Pancreas (tissue), 10 donors: ENCODE measurements around the gene STAG1. TPM values are rescaled to one million over a fixed set of nuclear protein-coding genes. Genes with fewer than 3 reads are reported as not detected.

Source experiments
- ATAC-seq, 4 donors: fragments of 200-7000 bp; cut with Tn5 transposase; one replicate each; pipeline versions ENCODE4 v1.8.0 to v1.9.1; 2020; ENCODE audit warnings: mild to moderate bottlenecking in 4 of 4, moderate library complexity in 4 of 4
- DNase-seq, 6 donors: peaks; one replicate each; pipeline ENCODE4 v3.0.0-alpha.2; 2020
- FAIRE-seq: peaks from 2 replicates; lab custom pipeline; 2012; peaks lifted over from hg19 to GRCh38; lab: Jason Lieb, UNC
- H3K27ac ChIP-seq, 4 donors: fragments of 200-600 bp; sonication (generic); 1 replicate in 3 of 4; 2 replicates in 1 of 4; pipeline versions ENCODE4 v1.5.0 to v1.8.0; 2020
- H3K27me3 ChIP-seq, 4 donors: fragments of 200-600 bp; one replicate each; pipeline ENCODE4 v1.8.0; 2021
- H3K36me3 ChIP-seq, 3 donors: fragments of 200-600 bp; sonication (generic) in 1 of 3; one replicate each; pipeline versions ENCODE4 v1.5.0 to v1.8.0; 2020 to 2021
- H3K4me1 ChIP-seq, 3 donors: fragments of 200-600 bp; one replicate each; pipeline ENCODE4 v1.8.0; 2021
- H3K4me3 ChIP-seq, 4 donors: fragments of 200-600 bp; sonication (generic) in 2 of 4; one replicate each; pipeline versions ENCODE4 v1.5.0 to v1.8.0; 2020 to 2021
- H3K9me3 ChIP-seq, 4 donors: fragments of 200-600 bp; one replicate each; pipeline ENCODE4 v1.8.0; 2021
- WGBS, 2 donors: extraction: QIAGEN DNeasy Blood & Tissue Kit; methylation state at CpG; one replicate each; pipeline ENCODE4 v1.1.7; 2013; 5-methylcytosine and 5-hydroxymethylcytosine counted together
- intact Hi-C, 3 donors: fragments of 100-400 bp; cut with DNase I; formaldehyde crosslinking; loops; one replicate each; pipeline versions ENCODE4 v1.11.1 to v1.14.2; 2022
- polyA plus RNA-seq, 2 donors: library from polyadenylated mRNA; stranded (reverse); fragments of 200-250 nt; gene quantifications; one replicate each; pipeline ENCODE4 v1.2.3, GENCODE V29; 2013
- total RNA-seq, 6 donors: library from RNA; stranded (reverse); fragmentation: NEBNext Ultra II Directional in 4 of 6; extraction: Animal tissue kit (Norgen Biotek cat#: 25700) in 4 of 6; gene quantifications; one replicate each; pipeline versions ENCODE4 v1.2.1 to v1.2.4, GENCODE V29; 2021 to 2023
- TF ChIP-seq, protein P1 (sequence below), 4 donors: fragments of 200-600 bp; sonication (generic) in 3 of 4; IDR thresholded peaks; one replicate each; pipeline versions ENCODE4 v1.5.0 to v1.8.0; 2021; ENCODE audit warnings: antibody characterized with exemption in 4 of 4
- donor health status: healthy with polysubstance abuse.
- donor health status: DM: no; HTN: no; CAD: no; lungs with moderate emphysema.
- donor health status: DM: no; HTN: no; CAD: no.
- donor health status: control.
- donor health status: control.
- donor health status: Bipolar disorder and iron deficiency.
- donor health status: DM: yes; HTN: yes; CAD: no.
- donor health status: DM: no; HTN: no; CAD: no.
- donor health status: DM: no; HTN: no; CAD: no.
- donor health status: DM: yes; HTN: yes; CAD: no.

Gene STAG1
- total and polyA plus RNA-seq, 8 donors, result 6.8 to 24.1 (median 18.6) TPM

DNA sequence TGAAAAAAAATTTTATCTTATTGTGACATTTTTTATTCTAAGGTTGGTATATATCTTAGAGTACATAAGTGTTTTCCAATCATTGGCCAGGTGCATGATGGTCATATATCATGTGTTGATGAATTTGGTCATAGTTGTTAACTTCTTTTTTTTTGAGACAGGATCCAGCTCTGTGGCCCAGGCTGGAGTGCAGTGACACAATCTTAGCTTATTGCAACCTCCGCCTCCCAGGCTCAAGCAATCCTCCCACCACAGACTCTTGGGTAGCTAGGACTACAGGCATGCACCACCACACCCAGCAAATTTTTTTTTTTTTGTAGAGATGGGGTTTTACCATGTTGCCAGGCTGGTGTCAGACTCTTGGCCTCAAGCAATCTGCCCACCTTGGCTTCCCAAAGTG is 458.0 kb downstream of the STAG1 start:
- Histone ChIP-seq H3K4me3 (no peak overlapping the region), H3K9me3 (no peaks in the 10 kb centered on the region), H3K27me3 (no peaks in the 10 kb centered on the region), H3K27ac (no peak overlapping the region), H3K36me3 (no peaks in the 10 kb centered on the region), H3K4me1 (peaks cover 0 to 4% (median 3%) of the 10 kb centered on the region in 3 donors)
- no peak for FAIRE-seq
- TF ChIP-seq, protein P1, sequence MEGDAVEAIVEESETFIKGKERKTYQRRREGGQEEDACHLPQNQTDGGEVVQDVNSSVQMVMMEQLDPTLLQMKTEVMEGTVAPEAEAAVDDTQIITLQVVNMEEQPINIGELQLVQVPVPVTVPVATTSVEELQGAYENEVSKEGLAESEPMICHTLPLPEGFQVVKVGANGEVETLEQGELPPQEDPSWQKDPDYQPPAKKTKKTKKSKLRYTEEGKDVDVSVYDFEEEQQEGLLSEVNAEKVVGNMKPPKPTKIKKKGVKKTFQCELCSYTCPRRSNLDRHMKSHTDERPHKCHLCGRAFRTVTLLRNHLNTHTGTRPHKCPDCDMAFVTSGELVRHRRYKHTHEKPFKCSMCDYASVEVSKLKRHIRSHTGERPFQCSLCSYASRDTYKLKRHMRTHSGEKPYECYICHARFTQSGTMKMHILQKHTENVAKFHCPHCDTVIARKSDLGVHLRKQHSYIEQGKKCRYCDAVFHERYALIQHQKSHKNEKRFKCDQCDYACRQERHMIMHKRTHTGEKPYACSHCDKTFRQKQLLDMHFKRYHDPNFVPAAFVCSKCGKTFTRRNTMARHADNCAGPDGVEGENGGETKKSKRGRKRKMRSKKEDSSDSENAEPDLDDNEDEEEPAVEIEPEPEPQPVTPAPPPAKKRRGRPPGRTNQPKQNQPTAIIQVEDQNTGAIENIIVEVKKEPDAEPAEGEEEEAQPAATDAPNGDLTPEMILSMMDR (IDR thresholded peaks at IDR 0.05), result no peak
- DNase-seq, result no peak
- WGBS, 2 donors, result 94 to 95% methylated on average over 1 of the region's 1 CpG
- intact Hi-C loops, result no loop called here
- no peak for ATAC-seq

DNA sequence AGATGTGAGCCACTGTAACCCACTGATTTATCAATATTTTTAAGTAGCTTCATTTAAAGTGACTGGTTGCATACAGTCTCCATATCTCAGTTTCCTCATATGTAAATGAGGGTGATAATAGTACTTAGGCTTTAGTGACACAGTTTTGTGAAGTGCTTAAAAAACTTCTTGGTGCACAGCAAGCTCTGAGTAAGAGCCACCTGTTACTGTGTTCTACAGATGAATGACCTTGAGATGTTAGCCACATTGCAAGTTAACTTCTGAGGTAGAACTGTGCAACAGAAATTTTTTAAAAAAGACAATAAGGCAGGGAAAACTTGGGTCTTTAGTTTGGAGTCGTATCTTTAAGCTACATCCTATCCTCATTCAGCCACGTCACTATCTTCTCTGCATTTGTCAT is 458.9 kb downstream of the STAG1 start:
- no peak overlapping the region for H3K27ac ChIP-seq
- H3K27me3 ChIP-seq, result no peaks in the 10 kb centered on the region
- no peaks in the 10 kb centered on the region for H3K9me3 ChIP-seq
- intact Hi-C loops, result no loop called here
- WGBS, 2 donors, result 31 to 49% methylated on average over 2 of the region's 2 CpGs
- H3K4me1 ChIP-seq, result peaks cover 0 to 4% (median 3%) of the 10 kb centered on the region in 3 donors
- TF ChIP-seq, protein P1 (IDR thresholded peaks at IDR 0.05), result no peak
- no peak for FAIRE-seq
- DNase-seq, result no peak
- ATAC-seq, result peak; percentile 69 to 96 (median 82)
- no peaks in the 10 kb centered on the region for H3K36me3 ChIP-seq
- H3K4me3 ChIP-seq, result no peak overlapping the region

DNA sequence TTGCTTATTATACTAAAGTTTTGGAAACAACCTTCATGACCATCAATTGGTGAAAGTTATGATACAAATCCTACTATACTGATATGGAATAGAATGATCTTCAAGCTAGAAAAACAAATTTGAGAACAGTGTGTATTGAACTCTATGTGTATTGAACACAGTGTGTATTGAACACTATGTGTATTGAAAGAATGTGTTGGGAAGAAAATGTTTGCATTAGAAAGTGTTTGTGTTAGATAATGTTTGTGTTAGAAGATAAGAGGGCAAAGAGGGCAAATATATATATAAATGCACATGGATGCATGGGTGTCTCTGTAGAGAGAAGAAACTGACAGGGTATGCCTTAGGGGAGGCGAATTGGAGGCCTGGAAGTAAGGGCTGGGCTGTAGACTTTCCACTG is 459.7 kb downstream of the STAG1 start:
- no peaks in the 10 kb centered on the region for H3K36me3 ChIP-seq
- no peak overlapping the region for H3K27ac ChIP-seq
- peaks cover 0 to 4% (median 3%) of the 10 kb centered on the region in 3 donors for H3K4me1 ChIP-seq
- no peak overlapping the region for H3K4me3 ChIP-seq
- intact Hi-C loops, result no loop called here
- TF ChIP-seq, protein P1 (IDR thresholded peaks at IDR 0.05), result no peak
- DNase-seq (no peak), ATAC-seq (peak in 2 of 4 donors; percentile 11 to 22), FAIRE-seq (no peak)
- H3K9me3 ChIP-seq, result no peaks in the 10 kb centered on the region
- 97 to 100% methylated on average over 1 of the region's 1 CpG for WGBS, 2 donors
- H3K27me3 ChIP-seq, result no peaks in the 10 kb centered on the region

DNA sequence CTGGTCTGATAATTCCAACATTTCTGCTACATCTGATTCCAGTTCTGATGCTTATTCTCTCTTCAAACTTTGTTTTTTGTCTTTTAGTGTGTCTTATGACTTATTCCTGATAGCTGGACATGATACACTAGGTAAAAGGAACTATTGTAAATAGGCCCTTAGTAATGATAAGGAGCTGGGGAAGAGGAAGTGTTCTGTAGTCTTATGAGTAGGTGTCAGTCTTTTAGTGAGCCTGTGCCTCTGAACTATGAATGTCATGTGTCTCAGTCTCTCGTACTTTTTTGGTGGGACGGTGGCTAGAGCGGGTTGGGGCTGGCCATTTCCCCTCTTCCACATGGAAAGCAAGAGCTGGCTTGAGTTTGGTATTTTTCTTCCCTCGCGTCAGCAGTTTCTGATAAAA is 460.9 kb downstream of the STAG1 start:
- no peaks in the 10 kb centered on the region for H3K27me3 ChIP-seq
- DNase-seq (no peak), FAIRE-seq (no peak), ATAC-seq (no peak)
- peaks cover 0 to 4% (median 3%) of the 10 kb centered on the region in 3 donors for H3K4me1 ChIP-seq
- WGBS, 2 donors, result 91 to 94% methylated on average over 5 of the region's 5 CpGs
- no peak overlapping the region for H3K27ac ChIP-seq
- H3K9me3 ChIP-seq, result no peaks in the 10 kb centered on the region
- no peak overlapping the region for H3K4me3 ChIP-seq
- intact Hi-C loops, result no loop called here
- TF ChIP-seq, protein P1 (IDR thresholded peaks at IDR 0.05), result no peak
- H3K36me3 ChIP-seq, result peaks cover 0 to 2% (median 0%) of the 10 kb centered on the region in 3 donors

Other genes with a start within 250 kb of the STAG1 start
- gene SLC35G2, start 66.7 kb upstream of the STAG1 start, total RNA-seq, result 1 to 10 TPM; 1.5 to 7.6 (median 3.2) TPM
- 1 to 10 TPM; 2.1 to 8.9 TPM for gene SLC35G2, start 66.7 kb upstream of the STAG1 start, polyA plus RNA-seq
- gene NCK1, start 109.8 kb upstream of the STAG1 start, total RNA-seq, result 10 to 100 TPM in 4 of 6 donors, 1 to 10 TPM in 2; 9.6 to 28.3 (median 11.6) TPM
- gene NCK1, start 109.8 kb upstream of the STAG1 start, polyA plus RNA-seq, result 10 to 100 TPM in 1 of 2 donors, 1 to 10 TPM in 1; 5.4 to 10.5 TPM
- under 1 TPM; 0.28 to 0.52 (median 0.34) TPM for gene IL20RB, start 205.6 kb upstream of the STAG1 start, total RNA-seq
- gene IL20RB, start 205.6 kb upstream of the STAG1 start, polyA plus RNA-seq, result 1 to 10 TPM in 1 of 2 donors, under 1 TPM in 1; 0.87 to 1.3 TPM